ENCODE data around the gene TPTE. TPM values are rescaled to one million over a fixed set of nuclear protein-coding genes. Genes with fewer than 3 reads are reported as not detected.
"Not testable (repeated sequence)": the region's sequence is repeated elsewhere in the genome, so short reads cannot be mapped to it uniquely, and the experiment has no call there.

The TPTE gene
- polyA plus RNA-seq = not detected

GRCh38 chr21:10521091-10521598, at the start of gene TPTE:
TSS of gene TPTE (plus strand) at chr21:10521583. CDS start at chr21:10538724, 17,141 bp downstream.
- Mint-ChIP-seq H3K4me1 (no peaks in the 10 kb centered on the region), H3K27me3 (ENCODE audit: low read depth in 3 of 3) (peaks cover 0 to 2% (median 1%) of the 10 kb centered on the region in 3 donors), H3K27ac (no peak within 1 kb of the TSS), H3K9me3 (peaks cover 35 to 71% (median 57%) of the 10 kb centered on the region in 6 donors), H3K36me3 (peaks cover 0 to 7% (median 4%) of the 10 kb centered on the region in 3 donors), H3K4me3 (peak within 1 kb of the TSS in 1 of 5 donors; percentile 26)
- peak in 1 of 3 donors; percentile 25 for DNase-seq

GRCh38 chr21:10471999-10472398, 49.4 kb upstream of the TPTE start:
- not testable (repeated sequence) for H3K4me1 Mint-ChIP-seq; H3K4me3 Mint-ChIP-seq; H3K27ac Mint-ChIP-seq; H3K27me3 Mint-ChIP-seq (ENCODE audit: low read depth in 3 of 3); DNase-seq; H3K36me3 Mint-ChIP-seq
- H3K9me3 Mint-ChIP-seq = peaks cover 2 to 17% (median 13%) of the 10 kb centered on the region in 6 donors

- not testable (repeated sequence) for H3K36me3 Mint-ChIP-seq; H3K27ac Mint-ChIP-seq; H3K27me3 Mint-ChIP-seq (ENCODE audit: low read depth in 3 of 3); H3K4me3 Mint-ChIP-seq; DNase-seq; H3K4me1 Mint-ChIP-seq
- H3K9me3 Mint-ChIP-seq = peaks cover 18 to 49% (median 30%) of the 10 kb centered on the region in 6 donors
Observed at GRCh38 chr21:10477794-10478193, 43.6 kb upstream of the TPTE start.

GRCh38 chr21:10479875-10480274, 41.5 kb upstream of the TPTE start:
- not testable (repeated sequence) for DNase-seq; H3K27me3 Mint-ChIP-seq (ENCODE audit: low read depth in 3 of 3); H3K27ac Mint-ChIP-seq; H3K4me3 Mint-ChIP-seq; H3K4me1 Mint-ChIP-seq; H3K36me3 Mint-ChIP-seq
- H3K9me3 Mint-ChIP-seq = peaks cover 18 to 60% (median 38%) of the 10 kb centered on the region in 6 donors

GRCh38 chr21:10484864-10485263, 36.5 kb upstream of the TPTE start:
- not testable (repeated sequence) for H3K27me3 Mint-ChIP-seq (ENCODE audit: low read depth in 3 of 3); H3K27ac Mint-ChIP-seq; H3K36me3 Mint-ChIP-seq; H3K4me1 Mint-ChIP-seq; H3K4me3 Mint-ChIP-seq; DNase-seq
- peaks cover 20 to 45% (median 27%) of the 10 kb centered on the region in 6 donors for H3K9me3 Mint-ChIP-seq

- not testable (repeated sequence) for H3K4me1 Mint-ChIP-seq; H3K36me3 Mint-ChIP-seq; H3K27ac Mint-ChIP-seq; H3K4me3 Mint-ChIP-seq; DNase-seq; H3K27me3 Mint-ChIP-seq (ENCODE audit: low read depth in 3 of 3)
- H3K9me3 Mint-ChIP-seq = peaks cover 5 to 16% (median 10%) of the 10 kb centered on the region in 6 donors
Observed at GRCh38 chr21:10490453-10490852, 30.9 kb upstream of the TPTE start.

- peaks cover 0 to 2% (median 0%) of the 10 kb centered on the region in 3 donors for H3K27me3 Mint-ChIP-seq (ENCODE audit: low read depth in 3 of 3)
- no peak overlapping the region for H3K4me3 Mint-ChIP-seq
- H3K36me3 Mint-ChIP-seq = peaks cover 0 to 3% (median 3%) of the 10 kb centered on the region in 3 donors
- peaks cover 17 to 48% (median 36%) of the 10 kb centered on the region in 6 donors for H3K9me3 Mint-ChIP-seq
- no peak overlapping the region for H3K27ac Mint-ChIP-seq
- no peaks in the 10 kb centered on the region for H3K4me1 Mint-ChIP-seq
- DNase-seq = no peak
Observed at GRCh38 chr21:10511116-10511515, 10.3 kb upstream of the TPTE start.

- not testable (repeated sequence) for H3K27me3 Mint-ChIP-seq (ENCODE audit: low read depth in 3 of 3); DNase-seq; H3K27ac Mint-ChIP-seq; H3K4me3 Mint-ChIP-seq; H3K4me1 Mint-ChIP-seq; H3K36me3 Mint-ChIP-seq
- H3K9me3 Mint-ChIP-seq = peaks cover 38 to 70% (median 60%) of the 10 kb centered on the region in 6 donors
Observed at GRCh38 chr21:10516889-10517288, 4.5 kb upstream of the TPTE start.

- H3K4me3 Mint-ChIP-seq; H3K4me1 Mint-ChIP-seq; H3K36me3 Mint-ChIP-seq; H3K27me3 Mint-ChIP-seq (ENCODE audit: low read depth in 3 of 3); H3K27ac Mint-ChIP-seq; DNase-seq: not testable (repeated sequence)
- peaks cover 38 to 69% (median 62%) of the 10 kb centered on the region in 6 donors for H3K9me3 Mint-ChIP-seq
Observed at GRCh38 chr21:10517904-10518303, 3.5 kb upstream of the TPTE start.

- not testable (repeated sequence) for H3K27me3 Mint-ChIP-seq (ENCODE audit: low read depth in 3 of 3); DNase-seq; H3K27ac Mint-ChIP-seq; H3K4me3 Mint-ChIP-seq; H3K36me3 Mint-ChIP-seq; H3K4me1 Mint-ChIP-seq
- H3K9me3 Mint-ChIP-seq = peaks cover 30 to 64% (median 51%) of the 10 kb centered on the region in 6 donors
Observed at GRCh38 chr21:10521835-10522500, 585 bp downstream of the TPTE start.

GRCh38 chr21:10539956-10540355, 18.6 kb downstream of the TPTE start:
- Mint-ChIP-seq H3K4me1 (no peaks in the 10 kb centered on the region), H3K36me3 (no peaks in the 10 kb centered on the region), H3K4me3 (no peak overlapping the region), H3K9me3 (peaks cover 0 to 20% (median 13%) of the 10 kb centered on the region in 6 donors), H3K27me3 (ENCODE audit: low read depth in 3 of 3) (peaks cover 0 to 1% (median 0%) of the 10 kb centered on the region in 3 donors), H3K27ac (no peak overlapping the region)
- DNase-seq = no peak

GRCh38 chr21:10544376-10544775, 23.0 kb downstream of the TPTE start:
- not testable (repeated sequence) for H3K4me1 Mint-ChIP-seq; H3K27me3 Mint-ChIP-seq (ENCODE audit: low read depth in 3 of 3); H3K27ac Mint-ChIP-seq; DNase-seq; H3K36me3 Mint-ChIP-seq; H3K4me3 Mint-ChIP-seq
- peaks cover 23 to 31% (median 29%) of the 10 kb centered on the region in 6 donors for H3K9me3 Mint-ChIP-seq

- H3K4me3 Mint-ChIP-seq; H3K27me3 Mint-ChIP-seq (ENCODE audit: low read depth in 3 of 3); DNase-seq; H3K36me3 Mint-ChIP-seq; H3K27ac Mint-ChIP-seq; H3K4me1 Mint-ChIP-seq: not testable (repeated sequence)
- peaks cover 36 to 63% (median 52%) of the 10 kb centered on the region in 6 donors for H3K9me3 Mint-ChIP-seq
Observed at GRCh38 chr21:10547868-10548267, 26.5 kb downstream of the TPTE start.

GRCh38 chr21:10548331-10548954, 27.1 kb downstream of the TPTE start:
- not testable (repeated sequence) for H3K27ac Mint-ChIP-seq; DNase-seq; H3K27me3 Mint-ChIP-seq (ENCODE audit: low read depth in 3 of 3); H3K36me3 Mint-ChIP-seq; H3K4me1 Mint-ChIP-seq; H3K4me3 Mint-ChIP-seq
- peaks cover 36 to 63% (median 52%) of the 10 kb centered on the region in 6 donors for H3K9me3 Mint-ChIP-seq
